RWPE2 (cell line): ENCODE data around the gene BTBD9.

ENCODE experiments used
- ATAC-seq: fragments of 200-7000 bp; cut with Tn5 transposase; 3 replicates; pipeline ENCODE4 v1.9.1; 2021; ENCODE audit warnings: low read depth
- DNase-seq: peaks from one replicate; pipeline ENCODE4 v3.0.0-alpha.2; 2020; ENCODE audit warnings: low spot score
- H3K27ac ChIP-seq: fragments of 450-650 bp; 2 replicates; pipeline ENCODE4 v1.5.1; 2017; ENCODE audit warnings: mild to moderate bottlenecking; ENCODE audit not compliant: poor library complexity, severe bottlenecking
- H3K27me3 ChIP-seq: fragments of 250-450 bp; sonication (Bioruptor Pico); 2 replicates; pipeline ENCODE4 v1.5.1; 2021; ENCODE audit warnings: mild to moderate bottlenecking, moderate library complexity; ENCODE audit not compliant: insufficient read depth, poor library complexity, severe bottlenecking
- H3K36me3 ChIP-seq: fragments of 250-450 bp; sonication (Bioruptor Pico); 2 replicates; pipeline ENCODE4 v1.5.1; 2020; ENCODE audit warnings: low read depth, mild to moderate bottlenecking, moderate library complexity
- H3K4me1 ChIP-seq: fragments of 250-450 bp; sonication (Bioruptor Pico); 2 replicates; pipeline ENCODE4 v1.5.1; 2021; ENCODE audit warnings: mild to moderate bottlenecking, moderate library complexity; ENCODE audit not compliant: insufficient read depth, poor library complexity, severe bottlenecking
- H3K4me3 ChIP-seq: fragments of 250-450 bp; sonication (Bioruptor Pico); 2 replicates; pipeline ENCODE4 v1.5.1; 2021; ENCODE audit warnings: mild to moderate bottlenecking, moderate library complexity; ENCODE audit not compliant: severe bottlenecking
- H3K9me3 ChIP-seq: fragments of 250-450 bp; sonication (Bioruptor Pico); 2 replicates; pipeline ENCODE4 v1.5.1; 2021; ENCODE audit warnings: mild to moderate bottlenecking, moderate library complexity; ENCODE audit not compliant: severe bottlenecking
- CTCF ChIP-seq: fragments of 450-650 bp; IDR thresholded peaks from one replicate; pipeline ENCODE4 v1.5.1; 2017; ENCODE audit warnings: mild to moderate bottlenecking, moderate library complexity; ENCODE audit not compliant: poor library complexity, severe bottlenecking

The BTBD9 gene

GRCh38 chr6:38151580-38152500 is 487.9 kb downstream of the BTBD9 start:
- TF ChIP-seq CTCF: no peak
- ATAC-seq (no peak), DNase-seq (no peak)
- Histone ChIP-seq H3K4me3 (no peak overlapping the region), H3K9me3 (no peaks in the 10 kb centered on the region), H3K36me3 (no peaks in the 10 kb centered on the region), H3K27me3 (no peaks in the 10 kb centered on the region), H3K4me1 (peaks cover 3% of the 10 kb centered on the region), H3K27ac (no peak overlapping the region)

- DNase-seq (no peak), ATAC-seq (no peak)
- H3K4me1 ChIP-seq: peaks cover 3% of the 10 kb centered on the region
- H3K27me3 ChIP-seq: no peaks in the 10 kb centered on the region
- no peaks in the 10 kb centered on the region; the same call in 1 of the 2 replicates for H3K36me3 ChIP-seq
- no peaks in the 10 kb centered on the region for H3K9me3 ChIP-seq
- no peak overlapping the region for H3K27ac ChIP-seq
- no peak for TF ChIP-seq CTCF
- no peak overlapping the region for H3K4me3 ChIP-seq
Observed at GRCh38 chr6:38150681-38151296, 488.9 kb downstream of the BTBD9 start.

- no peak for ATAC-seq
- no peak overlapping the region for H3K27ac ChIP-seq
- H3K9me3 ChIP-seq: no peaks in the 10 kb centered on the region
- no peaks in the 10 kb centered on the region; the same call in 1 of the 2 replicates for H3K36me3 ChIP-seq
- no peak overlapping the region for H3K4me3 ChIP-seq
- no peak for DNase-seq
- H3K27me3 ChIP-seq: no peaks in the 10 kb centered on the region
- H3K4me1 ChIP-seq: no peaks in the 10 kb centered on the region
- no peak for TF ChIP-seq CTCF
Observed at GRCh38 chr6:38150021-38150420, 489.7 kb downstream of the BTBD9 start.

- Histone ChIP-seq H3K36me3 (no peaks in the 10 kb centered on the region; the same call in 1 of the 2 replicates), H3K27me3 (no peaks in the 10 kb centered on the region), H3K27ac (no peak overlapping the region), H3K4me1 (no peaks in the 10 kb centered on the region), H3K4me3 (no peak overlapping the region), H3K9me3 (no peaks in the 10 kb centered on the region)
- TF ChIP-seq CTCF: no peak
- DNase-seq (no peak), ATAC-seq (no peak)
Observed at GRCh38 chr6:38149531-38149930, 490.2 kb downstream of the BTBD9 start.
